NCI-H526 treated with DMSO at 0.1 percent for 48 hours (cell line): ENCODE data around the gene ARHGEF3.
"Not testable (repeated sequence)": the region's sequence is repeated elsewhere in the genome, so short reads cannot be mapped to it uniquely, and the experiment has no call there.

Experiments used
- DNase-seq: peaks from one replicate; lab custom pipeline; 2025; lab: John Stamatoyannopoulos, UW

ARHGEF3 gene

GRCh38 chr3:56771376-56771775, 30.4 kb downstream of the ARHGEF3 start:
- DNase-seq, result no peak

- DNase-seq, result no peak
Observed at GRCh38 chr3:56769116-56769707, 32.5 kb downstream of the ARHGEF3 start.

GRCh38 chr3:56764904-56765547, 36.7 kb downstream of the ARHGEF3 start:
- DNase-seq, result no peak

- DNase-seq, result no peak
Observed at GRCh38 chr3:56764184-56764583, 37.6 kb downstream of the ARHGEF3 start.

DNA sequence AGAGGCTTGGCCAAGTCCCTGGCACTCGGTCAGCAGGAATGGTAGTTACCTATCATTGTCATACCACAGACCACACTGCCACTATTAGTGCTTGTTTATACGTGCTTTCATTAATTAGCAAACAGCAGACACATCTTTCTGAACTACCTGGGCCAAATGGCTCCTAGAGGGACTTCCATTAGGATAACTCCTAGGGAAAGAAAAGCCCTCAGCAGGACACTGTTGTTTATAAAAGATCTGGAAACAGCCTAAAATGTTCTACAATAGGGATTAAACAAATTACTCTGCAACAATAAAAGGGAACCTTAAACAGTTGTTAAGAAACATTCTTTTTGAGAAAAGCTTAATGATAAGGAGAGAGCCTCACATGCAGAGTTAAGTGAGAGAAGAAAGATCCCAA, 38.5 kb downstream of the ARHGEF3 start:
- DNase-seq, result no peak

DNA sequence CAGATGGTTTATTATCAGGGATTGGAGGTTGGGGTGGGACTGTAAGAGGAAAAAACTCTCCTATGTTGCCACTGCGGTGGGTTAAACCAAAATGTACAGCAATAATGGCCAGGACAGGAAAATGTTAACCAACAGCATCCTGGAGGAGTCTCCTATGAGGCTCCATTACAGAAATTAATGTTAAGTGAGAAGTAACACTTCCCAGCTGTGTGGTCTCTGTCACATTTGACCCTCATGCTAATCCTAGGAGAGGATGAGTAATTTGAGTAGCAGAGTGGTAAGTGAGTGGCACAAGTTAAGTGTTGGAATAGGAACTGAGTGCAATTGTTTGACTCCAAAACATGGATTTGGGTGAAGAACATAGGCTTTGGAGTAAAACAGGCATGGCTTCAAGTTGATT, 39.0 kb downstream of the ARHGEF3 start:
- DNase-seq, result no peak

- DNase-seq, result no peak
Observed at GRCh38 chr3:56761887-56762651, 39.7 kb downstream of the ARHGEF3 start.

- no peak for DNase-seq
Observed at GRCh38 chr3:56761023-56761422, 40.7 kb downstream of the ARHGEF3 start.

DNA sequence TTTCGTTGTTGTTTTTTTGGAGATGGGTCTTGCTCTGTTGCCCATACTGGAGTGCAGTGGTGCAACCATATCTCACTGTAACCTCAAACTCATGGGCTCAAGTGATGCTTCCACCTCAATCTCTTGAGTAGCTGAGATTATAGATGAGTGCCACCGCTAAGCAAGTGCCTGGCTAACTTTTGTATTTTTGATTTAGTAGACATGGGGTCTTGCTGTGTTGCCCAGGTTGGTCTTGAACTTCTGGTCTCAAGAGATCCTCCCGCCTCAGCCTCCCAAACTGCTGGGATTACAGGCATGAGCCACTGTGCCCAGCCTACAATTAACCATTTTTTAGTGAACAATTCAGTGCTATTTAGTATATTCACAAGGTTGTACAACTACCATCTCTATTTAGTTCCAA, 42.2 kb downstream of the ARHGEF3 start:
- DNase-seq, result no peak

- DNase-seq, result no peak
Observed at GRCh38 chr3:56758539-56758981, 43.2 kb downstream of the ARHGEF3 start.

DNA sequence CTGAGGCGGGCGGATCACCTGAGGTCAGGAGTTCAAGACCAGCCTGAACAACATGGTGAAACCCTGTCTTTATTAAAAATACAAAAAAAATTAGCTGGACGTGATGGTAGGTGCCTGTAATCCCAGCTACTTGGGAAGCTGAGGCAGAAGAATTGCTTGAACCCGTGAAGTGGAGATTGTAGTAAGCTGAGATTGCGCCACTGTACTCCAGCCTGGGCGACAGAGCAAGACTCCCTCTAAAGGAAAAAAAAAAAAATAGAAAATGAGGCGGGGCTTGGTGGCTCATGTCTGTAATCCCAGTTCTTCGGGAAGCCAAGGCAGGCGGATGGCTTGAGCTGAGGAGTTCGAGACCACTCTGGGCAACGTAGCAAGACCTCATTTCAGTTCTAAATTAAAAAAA, 43.7 kb downstream of the ARHGEF3 start:
- DNase-seq, result not testable (repeated sequence)

DNA sequence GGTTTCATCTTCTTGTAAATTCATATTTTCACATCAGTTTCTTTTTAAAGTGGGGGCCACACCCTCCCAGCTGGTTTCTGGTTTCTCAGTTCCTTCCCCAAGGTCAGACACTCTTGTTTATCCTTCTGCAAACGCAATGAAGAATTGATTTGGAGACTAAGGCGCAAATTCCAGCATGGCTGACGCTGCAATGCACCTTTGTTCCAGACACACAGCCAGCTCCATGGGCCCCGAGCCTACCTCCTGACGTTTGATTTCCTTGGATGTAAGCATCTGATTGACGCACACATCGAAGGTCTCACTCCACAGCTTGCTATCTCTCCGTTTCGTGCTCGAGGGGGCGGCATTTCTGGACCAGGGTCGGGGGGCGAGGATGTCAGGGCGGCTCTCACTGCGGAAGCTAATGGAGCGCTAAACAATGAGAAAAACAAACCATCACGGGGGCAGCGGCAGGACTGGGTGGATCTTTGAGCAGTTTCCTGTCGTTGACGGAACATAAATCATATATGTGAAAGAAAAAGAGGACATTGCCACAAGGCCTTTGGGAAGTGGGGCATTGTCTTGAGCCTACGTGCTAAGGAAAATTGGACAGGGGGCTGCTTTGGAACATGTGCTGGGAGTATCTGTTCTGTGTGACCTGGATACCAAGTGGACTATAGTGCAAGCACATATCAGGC, 46.9 kb downstream of the ARHGEF3 start:
- DNase-seq, result no peak

GRCh38 chr3:56753206-56753820, 48.4 kb downstream of the ARHGEF3 start:
- DNase-seq, result peak; percentile 66

GRCh38 chr3:56751056-56751707, 50.6 kb downstream of the ARHGEF3 start:
- DNase-seq, result peak; percentile 35

GRCh38 chr3:56748663-56749231, 53.0 kb downstream of the ARHGEF3 start:
- no peak for DNase-seq

GRCh38 chr3:56747150-56747549, 54.6 kb downstream of the ARHGEF3 start:
- DNase-seq, result no peak

DNA sequence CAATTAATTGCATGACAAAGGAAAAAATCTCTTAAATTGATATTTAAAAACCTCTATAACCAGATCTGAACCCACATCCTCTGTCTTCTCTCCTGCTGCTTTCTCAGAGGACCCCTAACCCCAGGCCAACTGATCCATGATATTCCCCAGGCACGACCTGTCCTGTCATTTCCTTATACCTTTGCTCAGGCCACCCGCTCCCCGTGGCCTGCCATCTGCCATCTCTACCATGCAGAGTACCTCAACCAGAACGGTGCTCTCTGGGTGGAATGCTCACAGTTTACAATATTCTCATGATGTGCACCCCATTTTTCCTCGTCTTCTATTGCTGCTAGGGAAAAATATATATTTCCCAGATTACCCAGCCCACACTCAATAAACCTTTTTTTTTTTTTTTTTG, 57.7 kb downstream of the ARHGEF3 start:
- no peak for DNase-seq

DNA sequence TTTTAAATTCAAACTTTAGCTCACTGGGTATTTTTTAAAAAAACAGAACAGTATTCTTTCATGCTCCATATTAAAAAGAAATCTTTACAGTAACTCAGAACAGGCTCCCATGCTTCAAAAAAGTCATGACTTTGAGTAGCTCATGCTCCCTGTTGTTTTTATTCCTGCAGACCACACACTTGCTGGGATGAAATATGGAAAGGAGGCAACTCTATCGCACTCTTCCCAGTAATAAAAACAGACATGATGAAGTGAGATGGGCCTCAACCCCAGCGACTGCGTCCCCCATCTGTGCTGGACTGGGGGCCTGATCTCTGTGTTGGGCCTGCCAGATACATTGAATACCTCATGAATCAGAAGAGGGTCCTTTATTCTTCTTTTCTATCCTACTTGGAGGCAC, 58.9 kb downstream of the ARHGEF3 start:
- DNase-seq, result no peak

DNA sequence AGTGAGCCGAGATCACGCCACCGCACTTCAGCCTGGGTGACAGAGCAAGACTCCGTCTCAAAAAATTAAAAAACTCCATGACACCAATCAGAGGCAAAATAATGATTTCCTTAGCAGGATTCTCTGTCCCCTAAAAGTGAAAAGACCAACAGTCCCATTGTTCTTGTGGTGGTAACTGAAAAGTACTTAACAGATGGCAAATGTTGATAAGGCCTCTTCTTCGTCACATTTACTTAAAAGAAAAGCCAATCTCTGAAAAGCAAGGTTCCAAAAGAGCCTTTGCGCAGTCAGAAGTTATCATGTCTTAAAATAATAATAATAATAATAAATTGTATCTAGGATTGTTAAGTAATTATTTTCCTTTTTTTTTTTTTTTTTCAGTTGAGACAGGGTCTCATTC, 62.7 kb downstream of the ARHGEF3 start:
- no peak for DNase-seq

DNA sequence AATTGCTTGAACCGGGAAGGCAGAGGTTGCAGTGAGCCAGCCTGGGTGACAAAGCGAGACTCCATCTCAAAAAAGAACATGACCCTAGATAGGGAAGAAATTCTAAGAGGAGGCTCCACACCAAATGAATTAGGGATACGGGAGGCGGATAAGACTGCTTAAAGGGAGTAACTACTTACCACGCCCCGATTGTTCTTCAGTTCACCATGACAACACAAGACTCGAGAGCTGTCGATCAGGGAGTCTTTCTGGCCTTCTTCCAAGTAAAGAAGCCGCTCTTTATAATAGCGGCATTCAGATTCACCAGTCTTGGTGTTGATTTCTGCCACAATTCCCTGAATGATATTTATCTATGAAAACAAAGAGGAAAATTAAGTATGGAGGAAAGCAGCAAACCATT, 64.7 kb downstream of the ARHGEF3 start:
- DNase-seq, result no peak

- DNase-seq, result no peak
Observed at GRCh38 chr3:56732109-56732508, 69.6 kb downstream of the ARHGEF3 start.
